ENCODE data around the gene METTL8. TPM values are rescaled to one million over a fixed set of nuclear protein-coding genes. Genes with fewer than 3 reads are reported as not detected.

The METTL8 gene
- total and polyA plus RNA-seq, 2 of the 13 experiments (the other 11 are each of a cell fraction or from before 2014, with no cell fraction given) = 18.6 to 68.2 TPM

DNA sequence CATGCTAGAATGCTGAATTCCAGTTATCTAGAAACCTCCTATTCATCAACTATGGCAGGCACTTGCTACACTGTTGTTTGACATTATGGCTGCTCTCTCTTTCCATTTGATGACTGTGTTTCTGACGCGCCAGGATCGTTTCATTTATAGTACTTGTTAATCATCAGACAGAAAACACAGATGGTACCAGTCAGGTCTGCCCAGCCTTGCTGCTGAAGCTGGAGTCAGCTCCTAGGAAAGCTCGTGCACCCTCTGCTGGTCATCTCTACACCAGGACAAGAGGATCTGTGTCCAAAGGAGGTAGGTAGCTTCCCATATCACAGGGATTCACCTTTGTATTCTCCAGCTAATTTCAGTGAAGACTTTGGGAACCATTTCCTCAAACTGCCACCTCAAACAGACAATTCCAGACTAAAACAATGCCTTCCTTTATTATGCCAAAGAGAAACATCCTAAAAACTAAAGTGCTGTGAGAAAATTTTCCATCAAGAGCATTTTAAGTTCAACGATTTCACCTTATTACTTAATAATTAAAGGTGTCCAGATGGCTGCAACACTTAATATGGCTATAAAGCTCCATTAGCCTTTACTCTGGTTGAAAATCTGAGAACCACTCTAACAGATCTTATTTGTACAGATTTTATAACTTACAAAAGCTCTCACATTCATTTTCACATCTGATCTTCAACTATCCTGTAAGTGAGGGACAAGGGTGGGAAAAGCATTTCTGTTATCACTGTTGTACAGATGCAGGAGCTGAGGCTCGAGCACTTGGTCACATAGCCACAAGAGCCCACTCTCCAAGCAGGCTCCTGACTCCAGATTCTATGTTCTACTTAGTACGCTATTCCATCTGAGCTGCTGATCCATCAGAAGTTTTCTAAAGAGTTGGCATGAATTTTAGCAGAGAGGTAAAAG is 17.5 kb downstream of the METTL8 start (continued):
- TF ChIP-seq ZEB1 (IDR thresholded peaks at IDR 0.05; ENCODE audit: insufficient replicate concordance, low read depth) (no peak), U2AF1 (optimal IDR thresholded peaks at IDR 0.05; ENCODE audit: low read depth, low read length) (no peak), ZNF121 (CRISPR knock-in tag; IDR thresholded peaks at IDR 0.05) (no peak), ZNF337 (CRISPR knock-in tag; IDR thresholded peaks at IDR 0.05; ENCODE audit: borderline replicate concordance, low read depth) (no peak), ZNF720 (CRISPR knock-in tag; IDR thresholded peaks at IDR 0.05) (no peak), PHF21A (CRISPR knock-in tag; IDR thresholded peaks at IDR 0.05) (no peak), ATRX (CRISPR knock-in tag; IDR thresholded peaks at IDR 0.05; ENCODE audit: borderline replicate concordance) (no peak), HOXA7 (CRISPR knock-in tag; IDR thresholded peaks at IDR 0.05) (no peak), TMF1 (CRISPR knock-in tag; IDR thresholded peaks at IDR 0.05; ENCODE audit: low read depth) (no peak), KDM4B (CRISPR knock-in tag; IDR thresholded peaks at IDR 0.05) (no peak), ZNF713 (CRISPR knock-in tag; IDR thresholded peaks at IDR 0.05) (no peak), ZBTB21 (CRISPR knock-in tag; IDR thresholded peaks at IDR 0.05) (no peak), TARDBP (CRISPR knock-in tag; IDR thresholded peaks at IDR 0.05) (no peak), FIP1L1 (IDR thresholded peaks at IDR 0.05; ENCODE audit: borderline replicate concordance, insufficient read depth, low read depth, low read length) (no peak), RBM39 (IDR thresholded peaks at IDR 0.05; ENCODE audit: low read depth, low read length, poor library complexity, severe bottlenecking) (no peak), ZNF703 (CRISPR knock-in tag; IDR thresholded peaks at IDR 0.05; ENCODE audit: borderline replicate concordance) (no peak), NR3C1 (CRISPR knock-in tag; IDR thresholded peaks at IDR 0.05) (no peak), ZNF274 (CRISPR knock-in tag; IDR thresholded peaks at IDR 0.05) (no peak), ZFP36 (IDR thresholded peaks at IDR 0.05; ENCODE audit: borderline replicate concordance, low read depth, low read length, partially characterized antibody) (no peak), HIVEP1 (CRISPR knock-in tag; IDR thresholded peaks at IDR 0.05) (no peak)
- TF ChIP-seq, protein P1, sequence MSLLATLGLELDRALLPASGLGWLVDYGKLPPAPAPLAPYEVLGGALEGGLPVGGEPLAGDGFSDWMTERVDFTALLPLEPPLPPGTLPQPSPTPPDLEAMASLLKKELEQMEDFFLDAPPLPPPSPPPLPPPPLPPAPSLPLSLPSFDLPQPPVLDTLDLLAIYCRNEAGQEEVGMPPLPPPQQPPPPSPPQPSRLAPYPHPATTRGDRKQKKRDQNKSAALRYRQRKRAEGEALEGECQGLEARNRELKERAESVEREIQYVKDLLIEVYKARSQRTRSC (CRISPR knock-in tag; IDR thresholded peaks at IDR 0.05; ENCODE audit: low read depth) = no peak
- TF ChIP-seq, protein P2, sequence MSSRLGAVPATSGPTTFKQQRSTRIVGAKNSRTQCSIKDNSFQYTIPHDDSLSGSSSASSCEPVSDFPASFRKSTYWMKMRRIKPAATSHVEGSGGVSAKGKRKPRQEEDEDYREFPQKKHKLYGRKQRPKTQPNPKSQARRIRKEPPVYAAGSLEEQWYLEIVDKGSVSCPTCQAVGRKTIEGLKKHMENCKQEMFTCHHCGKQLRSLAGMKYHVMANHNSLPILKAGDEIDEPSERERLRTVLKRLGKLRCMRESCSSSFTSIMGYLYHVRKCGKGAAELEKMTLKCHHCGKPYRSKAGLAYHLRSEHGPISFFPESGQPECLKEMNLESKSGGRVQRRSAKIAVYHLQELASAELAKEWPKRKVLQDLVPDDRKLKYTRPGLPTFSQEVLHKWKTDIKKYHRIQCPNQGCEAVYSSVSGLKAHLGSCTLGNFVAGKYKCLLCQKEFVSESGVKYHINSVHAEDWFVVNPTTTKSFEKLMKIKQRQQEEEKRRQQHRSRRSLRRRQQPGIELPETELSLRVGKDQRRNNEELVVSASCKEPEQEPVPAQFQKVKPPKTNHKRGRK (CRISPR knock-in tag; IDR thresholded peaks at IDR 0.05) = no peak
- TF ChIP-seq, protein P3, sequence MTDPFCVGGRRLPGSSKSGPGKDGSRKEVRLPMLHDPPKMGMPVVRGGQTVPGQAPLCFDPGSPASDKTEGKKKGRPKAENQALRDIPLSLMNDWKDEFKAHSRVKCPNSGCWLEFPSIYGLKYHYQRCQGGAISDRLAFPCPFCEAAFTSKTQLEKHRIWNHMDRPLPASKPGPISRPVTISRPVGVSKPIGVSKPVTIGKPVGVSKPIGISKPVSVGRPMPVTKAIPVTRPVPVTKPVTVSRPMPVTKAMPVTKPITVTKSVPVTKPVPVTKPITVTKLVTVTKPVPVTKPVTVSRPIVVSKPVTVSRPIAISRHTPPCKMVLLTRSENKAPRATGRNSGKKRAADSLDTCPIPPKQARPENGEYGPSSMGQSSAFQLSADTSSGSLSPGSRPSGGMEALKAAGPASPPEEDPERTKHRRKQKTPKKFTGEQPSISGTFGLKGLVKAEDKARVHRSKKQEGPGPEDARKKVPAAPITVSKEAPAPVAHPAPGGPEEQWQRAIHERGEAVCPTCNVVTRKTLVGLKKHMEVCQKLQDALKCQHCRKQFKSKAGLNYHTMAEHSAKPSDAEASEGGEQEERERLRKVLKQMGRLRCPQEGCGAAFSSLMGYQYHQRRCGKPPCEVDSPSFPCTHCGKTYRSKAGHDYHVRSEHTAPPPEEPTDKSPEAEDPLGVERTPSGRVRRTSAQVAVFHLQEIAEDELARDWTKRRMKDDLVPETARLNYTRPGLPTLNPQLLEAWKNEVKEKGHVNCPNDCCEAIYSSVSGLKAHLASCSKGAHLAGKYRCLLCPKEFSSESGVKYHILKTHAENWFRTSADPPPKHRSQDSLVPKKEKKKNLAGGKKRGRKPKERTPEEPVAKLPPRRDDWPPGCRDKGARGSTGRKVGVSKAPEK (CRISPR knock-in tag; IDR thresholded peaks at IDR 0.05; ENCODE audit: borderline replicate concordance) = no peak; the same call in 1 of the 2 replicates
- TF ChIP-seq, protein P4, sequence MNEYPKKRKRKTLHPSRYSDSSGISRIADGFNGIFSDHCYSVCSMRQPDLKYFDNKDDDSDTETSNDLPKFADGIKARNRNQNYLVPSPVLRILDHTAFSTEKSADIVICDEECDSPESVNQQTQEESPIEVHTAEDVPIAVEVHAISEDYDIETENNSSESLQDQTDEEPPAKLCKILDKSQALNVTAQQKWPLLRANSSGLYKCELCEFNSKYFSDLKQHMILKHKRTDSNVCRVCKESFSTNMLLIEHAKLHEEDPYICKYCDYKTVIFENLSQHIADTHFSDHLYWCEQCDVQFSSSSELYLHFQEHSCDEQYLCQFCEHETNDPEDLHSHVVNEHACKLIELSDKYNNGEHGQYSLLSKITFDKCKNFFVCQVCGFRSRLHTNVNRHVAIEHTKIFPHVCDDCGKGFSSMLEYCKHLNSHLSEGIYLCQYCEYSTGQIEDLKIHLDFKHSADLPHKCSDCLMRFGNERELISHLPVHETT (CRISPR knock-in tag; conservative IDR thresholded peaks at IDR 0.05) = no peak

Measured in HepG2 (cell line).